Gastroesophageal sphincter (tissue), 3 donors: ENCODE data around the gene ABLIM2.

Experiments used
- EP300 ChIP-seq: sonication (generic); formaldehyde crosslinking; IDR thresholded peaks from one replicate; pipeline ENCODE4 v1.6.1; 2017; ENCODE audit warnings: antibody characterized with exemption, mild to moderate bottlenecking
- POLR2A ChIP-seq, 2 donors: fragments of 450-650 bp; IDR thresholded peaks; one replicate each; pipeline ENCODE4 v1.6.1; 2017; ENCODE audit warnings: antibody characterized with exemption in 2 of 2, mild to moderate bottlenecking in 2 of 2, moderate library complexity in 1 of 2
- POLR2AphosphoS5 ChIP-seq: sonication (generic); formaldehyde crosslinking; IDR thresholded peaks from one replicate; pipeline ENCODE4 v1.6.1; 2017; ENCODE audit warnings: antibody characterized with exemption
- TF ChIP-seq, protein P1 (sequence below), 4 experiments: fragments of 200-600 bp in 2 of 4; fragments of 450-650 bp in 2 of 4; sonication (generic) in 1 of 4; IDR thresholded peaks; one replicate each; pipeline ENCODE4 v1.5.1; 2017 to 2019; ENCODE audit warnings: antibody characterized with exemption in 4 of 4, mild to moderate bottlenecking in 2 of 4, moderate library complexity in 2 of 4

DNA sequence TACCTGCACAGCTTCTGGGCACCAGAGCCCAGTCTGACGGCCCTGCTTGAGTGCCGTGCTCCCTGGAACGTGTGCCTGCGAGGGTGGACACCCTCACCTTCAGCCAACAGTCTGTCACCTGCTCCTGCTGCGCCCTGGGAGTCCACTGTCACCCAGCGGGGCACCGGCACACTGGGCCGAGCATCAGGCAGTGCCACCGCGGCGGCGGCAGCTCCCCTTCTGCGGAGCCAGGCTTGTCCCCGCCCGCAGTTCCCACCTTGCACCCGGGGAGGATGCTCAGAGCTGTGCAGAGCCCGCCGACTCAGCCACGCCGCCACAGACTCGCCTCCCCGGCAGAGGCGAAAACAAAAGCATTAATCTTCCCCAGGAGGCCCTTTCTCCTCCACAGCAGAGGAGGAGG is 86.8 kb downstream of the ABLIM2 start:
- TF ChIP-seq, protein P1, sequence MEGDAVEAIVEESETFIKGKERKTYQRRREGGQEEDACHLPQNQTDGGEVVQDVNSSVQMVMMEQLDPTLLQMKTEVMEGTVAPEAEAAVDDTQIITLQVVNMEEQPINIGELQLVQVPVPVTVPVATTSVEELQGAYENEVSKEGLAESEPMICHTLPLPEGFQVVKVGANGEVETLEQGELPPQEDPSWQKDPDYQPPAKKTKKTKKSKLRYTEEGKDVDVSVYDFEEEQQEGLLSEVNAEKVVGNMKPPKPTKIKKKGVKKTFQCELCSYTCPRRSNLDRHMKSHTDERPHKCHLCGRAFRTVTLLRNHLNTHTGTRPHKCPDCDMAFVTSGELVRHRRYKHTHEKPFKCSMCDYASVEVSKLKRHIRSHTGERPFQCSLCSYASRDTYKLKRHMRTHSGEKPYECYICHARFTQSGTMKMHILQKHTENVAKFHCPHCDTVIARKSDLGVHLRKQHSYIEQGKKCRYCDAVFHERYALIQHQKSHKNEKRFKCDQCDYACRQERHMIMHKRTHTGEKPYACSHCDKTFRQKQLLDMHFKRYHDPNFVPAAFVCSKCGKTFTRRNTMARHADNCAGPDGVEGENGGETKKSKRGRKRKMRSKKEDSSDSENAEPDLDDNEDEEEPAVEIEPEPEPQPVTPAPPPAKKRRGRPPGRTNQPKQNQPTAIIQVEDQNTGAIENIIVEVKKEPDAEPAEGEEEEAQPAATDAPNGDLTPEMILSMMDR (IDR thresholded peaks at IDR 0.05): no peak
- TF ChIP-seq EP300: no peak
- no peak for TF ChIP-seq POLR2AphosphoS5
- TF ChIP-seq POLR2A (IDR thresholded peaks at IDR 0.05): no peak
